Gastroesophageal sphincter (tissue), 3 donors: ENCODE results near the gene CYFIP1.

ENCODE experiments used
- CTCF ChIP-seq, 4 experiments: fragments of 200-600 bp in 2 of 4; fragments of 450-650 bp in 2 of 4; sonication (generic) in 1 of 4; IDR thresholded peaks; one replicate each; pipeline ENCODE4 v1.5.1; 2017 to 2019; ENCODE audit warnings: antibody characterized with exemption in 4 of 4, mild to moderate bottlenecking in 2 of 4, moderate library complexity in 2 of 4
- EP300 ChIP-seq: sonication (generic); formaldehyde crosslinking; IDR thresholded peaks from one replicate; pipeline ENCODE4 v1.6.1; 2017; ENCODE audit warnings: antibody characterized with exemption, mild to moderate bottlenecking
- POLR2A ChIP-seq, 2 donors: fragments of 450-650 bp; IDR thresholded peaks; one replicate each; pipeline ENCODE4 v1.6.1; 2017; ENCODE audit warnings: antibody characterized with exemption in 2 of 2, mild to moderate bottlenecking in 2 of 2, moderate library complexity in 1 of 2
- POLR2AphosphoS5 ChIP-seq: sonication (generic); formaldehyde crosslinking; IDR thresholded peaks from one replicate; pipeline ENCODE4 v1.6.1; 2017; ENCODE audit warnings: antibody characterized with exemption

GRCh38 chr15:22995795-22996194, 15.6 kb upstream of the CYFIP1 start:
- TF ChIP-seq CTCF (IDR thresholded peaks at IDR 0.05) (no peak), POLR2A (IDR thresholded peaks at IDR 0.05) (no peak), POLR2AphosphoS5 (no peak), EP300 (no peak)
